ENCODE data around the gene KXD1.
"Not testable (repeated sequence)": the region's sequence is repeated elsewhere in the genome, so short reads cannot be mapped to it uniquely, and the experiment has no call there.

KXD1 gene

DNA sequence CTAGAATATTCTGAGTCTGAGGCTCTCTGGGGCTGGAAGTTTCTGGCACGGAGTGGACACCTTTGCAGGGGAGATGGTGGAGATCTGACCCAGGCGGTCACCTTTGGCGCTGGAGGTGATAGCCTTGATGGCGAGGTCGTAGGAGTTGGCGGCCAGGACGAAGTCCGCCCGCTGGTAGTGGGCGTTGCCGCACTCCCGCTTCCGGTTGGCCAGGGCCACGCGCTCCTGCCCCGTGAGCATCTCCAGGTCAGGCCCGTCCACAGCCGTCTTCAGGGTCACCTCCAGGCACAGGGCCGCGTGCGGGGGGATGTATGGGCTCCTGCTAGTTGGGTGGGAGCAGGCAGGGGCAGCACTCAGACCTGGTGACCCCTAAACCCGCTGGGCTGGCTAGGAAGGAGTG, 19.6 kb upstream of the KXD1 start:
- FAIRE-seq (no peak), DNase-seq (ENCODE audit: insufficient read length) (no peak)
- TF ChIP-seq POLR2A (IDR thresholded peaks at IDR 0.05; ENCODE audit: low read depth, low read length) (no peak), TAF1 (IDR thresholded peaks at IDR 0.05; ENCODE audit: borderline replicate concordance, low read depth, low read length) (no peak), POLR2AphosphoS5 (IDR thresholded peaks at IDR 0.05; ENCODE audit: low read depth, low read length) (no peak)

DNA sequence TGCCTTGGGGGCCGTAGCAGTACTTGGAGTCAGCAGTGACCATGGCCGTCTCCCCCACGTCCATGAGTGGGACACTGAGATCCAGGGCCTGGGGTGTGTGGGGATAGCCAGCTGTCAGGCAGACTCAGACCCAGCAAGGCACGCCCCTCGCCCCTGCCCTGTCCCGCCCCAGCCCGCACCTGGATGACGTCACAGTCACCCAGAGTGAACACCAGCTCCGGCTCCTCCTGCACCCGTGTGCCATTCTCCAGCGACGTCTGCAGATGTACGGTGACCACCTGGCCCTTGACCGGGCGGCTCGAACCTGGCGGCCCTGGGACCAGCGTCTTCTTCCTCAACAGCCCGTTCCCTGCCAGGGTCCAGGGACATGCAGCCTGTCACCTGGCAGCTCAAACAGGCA, 18.3 kb upstream of the KXD1 start:
- DNase-seq (ENCODE audit: insufficient read length), result no peak
- TF ChIP-seq TAF1 (IDR thresholded peaks at IDR 0.05; ENCODE audit: borderline replicate concordance, low read depth, low read length) (no peak), POLR2A (IDR thresholded peaks at IDR 0.05; ENCODE audit: low read depth, low read length) (no peak), POLR2AphosphoS5 (IDR thresholded peaks at IDR 0.05; ENCODE audit: low read depth, low read length) (no peak)
- FAIRE-seq, result no peak

DNA sequence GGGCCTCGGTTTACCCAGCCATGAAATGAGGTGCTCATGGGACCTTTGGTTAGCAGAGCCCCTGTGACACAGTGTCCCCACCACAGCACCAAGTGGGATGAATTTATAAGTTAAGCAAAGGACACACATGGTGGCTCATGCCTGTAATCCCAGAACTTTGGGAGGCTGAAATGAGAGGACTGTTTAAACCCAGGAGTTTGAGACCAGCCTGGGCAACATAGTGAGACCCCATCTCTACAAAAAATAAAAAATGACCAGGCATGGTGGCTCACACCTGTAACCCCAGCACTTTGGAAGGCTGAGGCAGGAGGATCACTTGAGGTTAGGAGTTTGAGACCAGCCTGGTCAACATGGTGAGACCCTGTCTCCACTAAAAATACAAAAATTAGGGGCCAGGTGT, 17.5 kb upstream of the KXD1 start:
- not testable (repeated sequence) for FAIRE-seq; DNase-seq (ENCODE audit: insufficient read length)

DNA sequence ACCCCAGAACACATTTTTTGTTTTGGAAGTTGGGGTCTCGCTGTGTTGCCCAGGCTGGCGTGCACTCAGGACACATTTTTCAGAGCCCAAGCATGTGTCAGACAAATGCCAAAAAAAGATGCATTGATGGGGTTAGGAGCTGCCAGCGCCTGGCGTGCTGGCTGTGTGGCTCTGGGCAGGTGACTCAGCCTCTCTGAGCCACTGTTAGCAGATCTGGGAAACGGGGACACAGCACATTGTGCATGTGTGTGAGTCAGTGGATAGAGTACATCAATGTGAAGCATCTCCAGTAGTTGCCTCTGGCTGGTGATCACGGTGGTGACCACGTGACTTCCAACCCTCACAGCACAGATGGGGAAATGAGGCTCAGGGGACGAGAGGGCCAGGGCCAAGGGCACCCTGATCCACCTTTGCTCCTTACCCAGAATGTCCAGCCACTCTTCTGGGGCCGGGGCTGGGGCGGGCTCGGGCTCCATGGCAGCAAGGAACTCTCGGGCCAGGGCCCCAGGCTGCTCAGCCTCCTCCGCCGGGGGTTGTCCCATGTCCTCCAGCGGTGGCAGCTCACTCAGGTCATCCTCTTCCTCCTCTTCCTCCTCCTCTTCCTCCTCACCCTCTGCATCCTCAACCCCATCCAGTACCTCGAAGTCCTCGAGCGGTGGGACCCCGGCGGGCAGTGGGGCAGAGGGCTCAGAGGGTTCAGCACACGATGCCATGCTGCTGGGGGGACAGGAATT, 16.2 kb upstream of the KXD1 start:
- TF ChIP-seq POLR2A (IDR thresholded peaks at IDR 0.05; ENCODE audit: low read depth, low read length) (no peak), TAF1 (IDR thresholded peaks at IDR 0.05; ENCODE audit: borderline replicate concordance, low read depth, low read length) (no peak), POLR2AphosphoS5 (IDR thresholded peaks at IDR 0.05; ENCODE audit: low read depth, low read length) (no peak)
- no peak for DNase-seq (ENCODE audit: insufficient read length)
- FAIRE-seq, result no peak

DNA sequence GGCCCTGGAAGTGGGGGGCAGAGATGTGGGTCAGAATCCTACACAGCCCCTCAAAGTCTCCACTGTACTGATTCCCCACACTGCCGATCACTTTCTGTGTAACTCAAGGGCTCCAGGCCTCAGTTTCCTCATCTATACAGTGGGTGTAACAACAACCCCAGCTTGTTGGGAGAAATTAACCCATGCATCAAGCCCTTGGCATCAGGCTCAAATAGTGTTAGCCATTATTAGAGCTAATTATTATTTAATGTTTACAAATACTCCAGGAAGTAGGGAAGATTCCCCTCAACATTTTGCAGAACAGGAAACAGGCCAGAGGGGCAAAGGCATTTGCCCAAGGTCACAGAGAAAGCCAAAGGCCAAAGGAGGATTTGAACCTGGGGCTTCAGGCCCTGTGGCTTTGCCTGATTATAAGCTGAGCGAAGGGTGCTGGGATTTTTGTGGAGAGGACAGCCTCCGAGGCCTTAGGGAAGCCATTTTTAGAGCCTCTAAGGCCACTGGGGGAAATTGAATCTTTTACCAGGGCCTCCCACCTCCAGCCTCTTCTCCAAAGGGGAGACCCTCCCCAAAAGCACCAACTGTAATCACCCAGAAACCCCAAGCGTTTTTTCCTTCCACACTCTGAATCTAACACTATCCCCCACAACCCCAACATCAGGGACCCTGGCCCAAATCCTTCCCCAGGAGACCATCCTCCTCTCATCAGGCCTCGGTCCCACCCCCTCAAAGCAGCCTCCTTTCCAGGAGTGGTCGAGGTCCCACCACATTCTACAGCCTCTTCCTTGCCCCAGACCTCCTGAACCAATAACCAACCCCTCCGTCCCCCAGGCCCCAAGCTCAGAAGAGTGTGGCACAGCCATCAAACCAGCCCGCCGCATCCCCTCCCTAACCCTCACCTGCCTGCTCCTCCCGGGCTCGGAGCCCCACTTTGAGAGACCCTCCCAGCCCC, 15.4 kb upstream of the KXD1 start:
- TF ChIP-seq POLR2AphosphoS5 (IDR thresholded peaks at IDR 0.05; ENCODE audit: low read depth, low read length) (no peak), TAF1 (IDR thresholded peaks at IDR 0.05; ENCODE audit: borderline replicate concordance, low read depth, low read length) (no peak), POLR2A (IDR thresholded peaks at IDR 0.05; ENCODE audit: low read depth, low read length) (no peak)
- FAIRE-seq (no peak), DNase-seq (ENCODE audit: insufficient read length) (no peak)

DNA sequence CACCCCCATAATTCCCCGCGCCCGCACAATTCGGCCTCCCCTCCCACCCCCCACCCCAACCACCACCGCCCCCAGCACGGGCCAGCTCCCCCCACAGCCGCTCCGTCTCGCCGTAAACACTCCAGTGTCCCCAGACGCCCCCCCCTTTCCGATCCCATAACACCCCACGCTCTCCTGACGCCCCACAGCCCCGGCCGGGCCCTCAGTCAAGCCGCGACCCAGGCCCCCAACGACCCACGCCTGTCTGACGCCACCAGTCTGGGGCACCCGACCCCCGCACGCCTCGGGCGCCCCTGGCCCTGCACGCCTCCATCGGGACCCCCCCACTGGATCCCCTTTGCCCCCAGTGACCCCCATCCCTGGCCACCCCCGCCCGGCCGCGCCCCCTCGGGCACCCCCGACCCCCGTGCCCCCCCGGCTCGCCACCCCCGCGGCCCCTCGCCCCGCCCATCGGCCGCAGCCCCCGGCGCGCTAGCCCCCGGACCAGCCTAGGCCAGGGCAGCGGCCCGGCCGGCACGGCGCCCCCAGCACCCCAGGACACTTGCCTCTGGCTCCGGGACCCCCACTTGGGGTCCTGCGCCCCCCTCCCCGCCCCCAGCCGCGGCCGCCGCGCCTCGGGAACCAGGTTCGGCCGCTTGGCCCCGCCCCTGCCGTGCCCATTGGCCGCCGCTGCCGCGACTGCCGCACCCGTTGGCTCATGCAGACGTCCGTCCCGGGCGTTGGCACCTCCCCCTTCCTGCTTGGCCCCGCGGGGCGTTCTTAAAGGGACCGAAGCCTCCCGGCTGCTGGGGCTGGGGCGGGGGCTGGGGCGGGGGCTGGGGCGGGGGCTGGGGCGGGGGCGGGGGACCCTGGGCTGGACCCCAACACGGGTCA, 14.5 kb upstream of the KXD1 start, which contains the start of gene FKBP8:
Gene FKBP8, minus strand, starts transcription at position 633 of the 873 bp plus-strand sequence. CDS start 1,603 bp downstream, outside the sequence.
- DNase-seq (ENCODE audit: insufficient read length) (peak; percentile 98), FAIRE-seq (peak; percentile 94)
- no peak for TF ChIP-seq POLR2A (IDR thresholded peaks at IDR 0.05; ENCODE audit: low read depth, low read length)
- no peak for TF ChIP-seq TAF1 (IDR thresholded peaks at IDR 0.05; ENCODE audit: borderline replicate concordance, low read depth, low read length)
- TF ChIP-seq POLR2AphosphoS5 (IDR thresholded peaks at IDR 0.05; ENCODE audit: low read depth, low read length), result no peak

DNA sequence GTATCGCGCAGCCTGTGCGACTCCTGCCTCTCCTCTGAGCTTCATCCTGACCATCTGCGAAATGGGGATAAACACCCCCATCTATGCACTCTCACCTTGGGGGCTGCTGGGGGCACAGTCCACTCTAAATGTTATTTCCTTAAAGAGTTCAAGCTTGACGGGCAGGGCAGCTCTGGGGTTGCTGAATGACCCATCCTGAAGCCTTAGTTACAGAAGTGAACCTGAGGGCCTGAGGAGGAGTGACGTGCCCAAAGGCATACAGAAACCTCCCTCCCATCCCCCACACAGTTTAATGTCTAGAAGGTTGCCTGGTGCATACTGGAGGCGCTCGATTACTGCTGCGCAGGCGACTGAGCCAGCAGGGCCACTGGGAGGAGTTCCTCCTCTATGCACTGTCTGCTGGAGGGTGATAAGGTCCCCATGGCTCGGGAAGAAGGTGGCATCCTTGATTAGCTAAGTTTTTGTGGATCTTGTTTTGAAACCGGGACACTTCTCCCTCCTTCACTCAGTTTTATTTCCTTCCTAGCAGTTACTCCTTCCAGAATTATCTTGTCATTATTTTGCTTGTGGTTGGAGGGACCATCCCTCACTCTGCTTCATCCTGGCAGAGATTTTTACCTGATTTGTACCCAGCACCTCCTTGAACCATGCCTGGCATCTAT, 13.7 kb upstream of the KXD1 start:
- TF ChIP-seq POLR2A (IDR thresholded peaks at IDR 0.05; ENCODE audit: low read depth, low read length), result peak; percentile 73
- peak; percentile 67 for TF ChIP-seq TAF1 (IDR thresholded peaks at IDR 0.05; ENCODE audit: borderline replicate concordance, low read depth, low read length)
- TF ChIP-seq POLR2AphosphoS5 (IDR thresholded peaks at IDR 0.05; ENCODE audit: low read depth, low read length), result peak; percentile 63
- FAIRE-seq (peak; percentile 92), DNase-seq (ENCODE audit: insufficient read length) (peak; percentile 71)

DNA sequence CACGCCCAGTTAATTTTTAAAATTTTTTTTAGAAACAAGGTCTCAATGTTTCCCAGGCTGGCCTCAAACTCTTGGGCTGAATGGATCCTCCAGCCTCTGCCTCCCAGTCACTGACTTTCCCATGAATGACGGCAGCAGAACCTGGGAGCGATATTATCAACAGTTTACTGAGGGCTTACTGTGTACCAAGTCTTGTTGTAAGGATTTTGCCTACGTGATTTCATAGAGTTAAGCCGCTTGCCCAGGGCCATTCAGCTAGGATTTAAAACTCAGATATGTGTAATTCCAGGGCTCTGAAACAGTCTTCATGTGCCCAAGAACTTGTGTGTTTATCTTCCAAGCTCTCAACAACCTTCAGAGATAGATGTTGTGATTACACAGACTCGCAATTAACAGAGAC, 6.0 kb upstream of the KXD1 start:
- no peak for FAIRE-seq

DNA sequence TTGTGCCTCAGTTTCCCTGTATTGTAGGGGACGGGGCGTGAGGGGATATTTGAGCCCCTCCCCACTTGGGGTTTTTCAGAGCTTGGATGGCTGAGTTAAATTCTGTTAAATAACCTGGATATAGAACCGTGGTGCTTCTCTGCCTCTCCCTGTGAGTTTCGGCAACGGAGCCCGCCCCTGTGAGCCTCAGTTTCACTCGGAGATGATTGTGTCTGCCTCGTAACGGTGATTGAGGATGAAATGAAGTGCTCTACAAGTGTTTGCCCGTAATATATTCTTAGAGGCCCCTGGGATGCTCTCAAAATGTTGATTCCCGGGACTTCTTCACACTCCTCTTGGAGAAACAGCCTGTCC, 509 bp downstream of the KXD1 start:
- no peak for DNase-seq (ENCODE audit: insufficient read length)
- FAIRE-seq, result peak; percentile 24
- TF ChIP-seq TAF1 (IDR thresholded peaks at IDR 0.05; ENCODE audit: borderline replicate concordance, low read depth, low read length), result no peak
- TF ChIP-seq POLR2AphosphoS5 (IDR thresholded peaks at IDR 0.05; ENCODE audit: low read depth, low read length), result no peak
- no peak for TF ChIP-seq POLR2A (IDR thresholded peaks at IDR 0.05; ENCODE audit: low read depth, low read length)

More for the DNA sequence above, 6.0 kb upstream of the KXD1 start:
- TF ChIP-seq POLR2AphosphoS5 (IDR thresholded peaks at IDR 0.05; ENCODE audit: low read depth, low read length) (no peak), POLR2A (IDR thresholded peaks at IDR 0.05; ENCODE audit: low read depth, low read length) (no peak), TAF1 (IDR thresholded peaks at IDR 0.05; ENCODE audit: borderline replicate concordance, low read depth, low read length) (no peak)
- DNase-seq (ENCODE audit: insufficient read length), result no peak

DNA sequence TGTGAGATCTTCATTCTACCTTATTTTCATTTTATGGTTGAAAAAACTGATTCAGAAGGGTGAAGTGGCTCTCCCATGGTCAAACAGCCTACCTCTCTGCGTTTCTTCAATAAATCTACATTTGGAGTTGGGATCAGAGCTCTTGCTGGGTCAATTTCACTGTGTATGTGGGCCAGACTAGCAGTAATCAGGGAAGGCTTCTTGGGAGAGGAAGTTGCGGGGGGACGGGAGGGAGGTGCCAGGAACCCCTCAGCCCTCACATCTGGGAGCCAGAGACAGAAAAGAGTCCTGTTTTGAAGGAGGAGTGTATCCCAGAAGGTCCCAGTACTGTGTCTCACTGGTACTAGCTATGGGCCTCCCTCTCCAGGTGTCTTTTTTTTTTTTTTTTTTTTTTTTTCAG, 934 bp downstream of the KXD1 start:
- FAIRE-seq, result no peak
- TF ChIP-seq POLR2A (IDR thresholded peaks at IDR 0.05; ENCODE audit: low read depth, low read length), result no peak
- 0 out of 2 replicates have a peak, but pooled peaks have one; percentile 35 for TF ChIP-seq POLR2AphosphoS5 (IDR thresholded peaks at IDR 0.05; ENCODE audit: low read depth, low read length)
- DNase-seq (ENCODE audit: insufficient read length), result no peak

DNA sequence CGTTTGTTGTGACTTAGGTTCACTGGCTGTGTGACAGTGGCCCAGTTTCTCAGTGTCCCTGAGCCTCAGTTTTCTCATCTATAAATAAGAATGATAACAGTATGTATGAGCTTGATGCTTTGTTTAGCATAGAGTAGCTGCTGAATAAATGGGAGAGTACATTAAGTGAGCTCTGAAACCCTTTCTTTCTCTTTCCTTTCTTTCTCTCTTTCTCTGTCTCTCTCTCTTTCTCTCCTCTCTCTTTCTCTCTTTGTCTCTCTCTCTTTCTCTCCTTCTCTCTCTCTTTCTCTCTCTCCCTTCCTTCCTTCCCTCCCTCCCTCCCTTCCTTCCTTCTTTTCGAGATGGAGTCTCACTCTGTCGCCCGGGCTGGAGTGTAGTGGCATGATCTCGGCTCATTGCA, 2.0 kb downstream of the KXD1 start:
- TF ChIP-seq POLR2A (IDR thresholded peaks at IDR 0.05; ENCODE audit: low read depth, low read length), result no peak
- no peak for TF ChIP-seq TAF1 (IDR thresholded peaks at IDR 0.05; ENCODE audit: borderline replicate concordance, low read depth, low read length)
- no peak for TF ChIP-seq POLR2AphosphoS5 (IDR thresholded peaks at IDR 0.05; ENCODE audit: low read depth, low read length)
- DNase-seq (ENCODE audit: insufficient read length) (no peak), FAIRE-seq (no peak)

Data from GM12892 (cell line).